AG08396 (cell line): ENCODE data around the gene GALNT13.

Experiments used
- DNase-seq: peaks from one replicate; pipeline ENCODE4 v3.0.0; 2012; ENCODE audit warnings: low spot score, mixed read lengths

GALNT13 gene

GRCh38 chr2:153871231-153872221 lies at the start of gene GALNT13:
TSS of gene GALNT13 (plus strand) at chr2:153871922.
- peak; percentile 6 for DNase-seq

DNA sequence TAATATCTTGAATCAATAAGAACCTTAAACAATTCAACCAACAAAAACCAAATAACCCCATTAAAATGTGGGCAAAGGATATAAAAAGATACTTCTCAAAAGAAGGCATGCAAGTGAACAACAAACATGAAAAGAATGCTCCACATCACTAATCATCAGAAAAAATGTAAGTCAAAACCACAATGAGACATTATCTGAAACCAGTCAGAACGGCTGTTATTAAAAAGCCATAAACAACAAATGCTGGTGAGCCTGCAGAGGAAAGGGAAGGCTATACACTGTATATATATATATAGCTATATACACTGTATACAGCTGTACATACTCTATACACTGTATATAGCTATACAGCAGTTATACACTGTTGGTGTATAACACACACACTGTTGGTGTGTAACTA lies 47.8 kb upstream of the GALNT13 start:
- DNase-seq, result no peak

DNA sequence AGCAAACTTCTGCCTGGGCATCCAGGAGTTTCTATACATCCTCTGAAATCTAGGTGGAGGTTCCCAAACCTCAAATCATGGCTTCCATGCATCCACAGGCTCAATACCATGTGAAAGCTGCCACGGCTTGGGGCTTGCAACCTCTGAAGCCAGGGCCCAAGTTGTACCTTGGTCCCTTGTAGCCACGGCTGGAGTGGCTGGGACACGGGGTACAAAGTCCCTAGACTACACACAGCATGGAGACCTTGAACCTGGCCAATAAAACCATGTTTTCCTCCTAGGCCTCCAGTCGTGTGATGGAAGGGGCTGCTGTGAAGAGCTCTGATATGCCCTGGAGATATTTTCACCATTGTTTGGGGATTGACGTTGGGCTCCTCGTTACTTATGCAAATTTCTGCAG lies 43.4 kb upstream of the GALNT13 start:
- no peak for DNase-seq

- DNase-seq, result no peak
These were observed 37.1 kb upstream of the GALNT13 start for GRCh38 chr2:153834662-153835061.

- DNase-seq, result no peak
These were observed 13.5 kb upstream of the GALNT13 start for GRCh38 chr2:153858250-153858649.

DNA sequence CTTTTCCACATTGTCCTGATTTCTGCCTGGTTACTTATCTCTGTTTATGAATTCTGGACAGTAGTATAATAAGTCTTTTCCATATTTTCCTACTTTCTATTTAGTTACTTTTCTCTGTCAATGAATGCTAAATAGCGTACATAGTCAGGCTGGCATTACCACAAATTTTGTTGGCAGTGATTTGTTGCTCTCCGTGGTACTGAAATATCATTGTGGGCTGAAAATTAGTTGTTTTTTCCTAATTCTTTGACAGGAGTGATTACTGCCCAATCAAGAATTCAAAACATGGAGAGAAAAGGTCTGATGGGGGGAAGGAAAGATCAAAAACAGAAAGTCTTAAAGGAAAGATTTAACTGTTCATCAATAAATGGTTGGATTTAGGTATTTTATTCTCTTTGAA lies 7.7 kb upstream of the GALNT13 start:
- DNase-seq, result no peak

- no peak for DNase-seq
These were observed 5.1 kb upstream of the GALNT13 start for GRCh38 chr2:153866595-153866994.

DNA sequence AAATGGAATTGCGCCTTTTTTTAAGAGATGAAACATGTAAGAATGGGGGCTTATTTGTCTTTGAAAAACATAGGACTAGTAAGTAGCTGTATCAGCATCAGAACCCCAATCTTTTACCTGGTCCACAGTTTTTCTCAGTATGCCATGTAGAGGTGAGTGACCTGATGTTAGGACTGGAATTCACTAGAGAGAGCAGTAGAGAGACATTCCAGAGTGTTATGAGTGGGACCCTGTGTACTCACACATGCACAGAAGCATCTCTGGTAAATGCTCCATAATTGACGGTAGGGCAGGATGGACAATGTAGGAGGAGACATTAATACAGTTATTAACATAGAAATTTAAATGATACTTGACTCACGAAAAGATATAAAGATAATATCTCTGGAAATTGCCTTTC lies 1.4 kb upstream of the GALNT13 start:
- no peak for DNase-seq

GRCh38 chr2:153872311-153873051 lies 759 bp downstream of the GALNT13 start:
- DNase-seq, result no peak

DNA sequence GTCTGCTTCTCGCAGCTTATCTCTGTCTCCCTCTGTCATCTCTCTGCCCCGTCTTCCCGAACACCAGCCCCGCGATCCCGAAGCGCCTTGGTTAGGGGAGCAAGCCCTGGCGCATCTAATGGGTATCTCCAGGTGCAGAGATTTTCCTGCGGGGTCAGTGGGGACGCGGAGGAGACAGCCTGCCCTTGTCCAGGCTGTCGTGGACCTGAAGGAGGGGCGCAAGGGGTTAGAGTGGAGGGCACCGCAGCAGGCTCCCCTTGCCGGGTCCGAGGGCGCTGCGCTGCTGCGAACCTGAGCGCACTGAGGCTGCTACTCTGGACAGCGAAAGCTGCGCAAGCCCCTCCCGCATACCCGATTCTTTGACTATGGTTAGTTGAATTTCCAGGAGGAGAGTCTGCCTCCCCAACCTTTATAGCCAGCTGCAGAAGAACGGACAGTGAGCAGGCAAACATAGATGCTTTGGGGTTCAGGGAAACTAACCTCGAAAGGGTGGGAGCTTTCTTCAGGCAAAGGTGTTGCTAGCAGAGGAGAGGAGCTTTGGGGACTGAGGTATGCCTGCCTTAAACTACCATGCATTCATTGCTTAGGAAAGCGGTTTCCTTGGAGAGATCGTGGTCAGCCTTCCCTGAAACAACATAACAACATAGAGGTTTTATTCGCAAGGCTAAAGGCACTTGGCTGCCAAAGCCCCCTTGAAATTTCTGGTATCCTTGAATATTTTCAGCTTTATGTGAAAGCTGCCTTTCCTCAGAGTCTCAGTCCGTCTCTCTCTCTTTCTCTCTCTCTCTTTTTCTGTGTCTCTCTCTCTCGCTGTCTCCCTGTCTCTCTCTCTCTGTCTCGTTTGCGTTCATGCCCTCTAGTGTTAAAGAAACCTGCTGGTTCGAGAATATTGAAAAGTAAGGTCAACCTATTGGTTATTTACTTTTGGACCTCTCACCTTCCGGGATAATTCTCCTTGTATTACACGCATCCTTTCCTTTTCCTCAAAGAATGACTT lies 1.6 kb downstream of the GALNT13 start:
- no peak for DNase-seq

DNA sequence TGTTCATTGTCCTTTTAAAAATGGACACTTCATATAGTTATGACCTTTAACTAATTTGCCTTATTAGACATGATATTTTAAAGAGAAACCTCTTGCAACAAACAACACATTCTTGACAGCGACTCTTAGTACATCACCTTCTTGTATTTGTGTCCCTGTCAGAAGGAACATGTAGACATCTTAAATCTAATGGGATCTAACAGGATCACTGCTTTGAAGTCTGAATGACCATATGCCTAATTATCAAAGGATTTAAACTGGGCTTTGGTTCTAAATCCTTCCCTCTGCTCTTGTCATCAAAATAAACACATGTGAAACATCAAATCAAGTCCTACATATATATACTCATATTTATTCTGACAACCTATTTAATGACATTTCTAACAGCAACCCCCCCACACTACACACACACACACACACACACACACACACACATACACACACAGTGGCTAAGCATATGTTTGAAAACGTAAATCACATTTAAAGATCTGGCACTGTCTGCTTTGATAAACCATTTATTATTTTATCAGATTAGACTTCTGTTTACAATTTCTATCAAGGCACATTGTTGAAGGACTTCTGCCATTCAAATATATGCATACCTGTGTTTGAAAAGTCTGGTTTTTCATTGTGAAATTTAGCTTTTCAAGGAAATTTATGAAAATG lies 4.2 kb downstream of the GALNT13 start:
- DNase-seq, result no peak

- DNase-seq, result no peak
These were observed 9.2 kb downstream of the GALNT13 start for GRCh38 chr2:153880926-153881325.

- DNase-seq, result no peak
These were observed 15.1 kb downstream of the GALNT13 start for GRCh38 chr2:153886833-153887232.

DNA sequence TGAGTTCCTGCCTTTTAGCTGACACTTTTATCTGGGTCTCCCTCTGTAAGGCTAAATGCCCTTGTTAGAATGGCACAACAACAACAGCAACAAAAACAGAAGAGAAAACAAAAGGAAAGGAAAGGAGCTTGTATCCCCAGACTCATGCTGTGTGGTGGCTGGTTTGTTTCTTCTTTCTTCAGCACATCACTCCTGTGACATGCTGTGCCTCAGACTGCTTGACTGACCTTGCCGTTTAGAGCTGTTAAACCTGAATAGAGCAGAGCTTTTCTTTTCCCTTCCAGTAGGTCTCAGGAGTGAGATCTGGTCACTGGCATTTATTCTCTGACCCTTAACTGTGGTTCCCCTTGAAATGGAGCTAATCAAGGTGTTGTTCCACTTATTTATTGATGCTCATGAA lies 18.9 kb downstream of the GALNT13 start:
- DNase-seq, result no peak

- no peak for DNase-seq
These were observed 19.3 kb downstream of the GALNT13 start for GRCh38 chr2:153891051-153891450.

- no peak for DNase-seq
These were observed 41.2 kb downstream of the GALNT13 start for GRCh38 chr2:153912798-153913396.

GRCh38 chr2:153917570-153917969 lies 45.8 kb downstream of the GALNT13 start:
- DNase-seq, result no peak

GRCh38 chr2:153935511-153935910 lies 63.8 kb downstream of the GALNT13 start:
- no peak for DNase-seq

- no peak for DNase-seq
These were observed 67.5 kb downstream of the GALNT13 start for GRCh38 chr2:153939124-153939796.

DNA sequence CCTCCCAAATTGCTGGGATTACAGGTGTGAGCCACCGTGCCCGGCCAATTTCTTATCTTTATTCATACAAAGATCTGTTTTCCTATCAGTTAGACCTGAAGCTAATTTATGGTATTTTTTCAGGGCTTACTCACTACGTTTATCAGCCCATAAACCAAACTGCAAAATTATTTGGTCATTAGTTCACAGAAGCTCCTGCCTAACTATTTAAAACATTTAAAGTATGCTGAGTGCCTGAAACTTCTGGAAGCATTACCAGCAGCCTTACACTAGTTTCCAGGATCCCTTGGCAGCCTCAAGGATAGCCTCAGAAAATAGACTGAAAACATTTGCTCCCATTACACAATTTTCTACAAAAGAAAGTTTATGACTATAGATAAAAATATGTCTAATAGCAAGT lies 68.8 kb downstream of the GALNT13 start:
- DNase-seq, result no peak
